Measurements from ENCODE around the gene NFATC1.
A peak's percentile ranks its signal among the peaks of the same experiment; 100 is the strongest.

The NFATC1 gene

DNA sequence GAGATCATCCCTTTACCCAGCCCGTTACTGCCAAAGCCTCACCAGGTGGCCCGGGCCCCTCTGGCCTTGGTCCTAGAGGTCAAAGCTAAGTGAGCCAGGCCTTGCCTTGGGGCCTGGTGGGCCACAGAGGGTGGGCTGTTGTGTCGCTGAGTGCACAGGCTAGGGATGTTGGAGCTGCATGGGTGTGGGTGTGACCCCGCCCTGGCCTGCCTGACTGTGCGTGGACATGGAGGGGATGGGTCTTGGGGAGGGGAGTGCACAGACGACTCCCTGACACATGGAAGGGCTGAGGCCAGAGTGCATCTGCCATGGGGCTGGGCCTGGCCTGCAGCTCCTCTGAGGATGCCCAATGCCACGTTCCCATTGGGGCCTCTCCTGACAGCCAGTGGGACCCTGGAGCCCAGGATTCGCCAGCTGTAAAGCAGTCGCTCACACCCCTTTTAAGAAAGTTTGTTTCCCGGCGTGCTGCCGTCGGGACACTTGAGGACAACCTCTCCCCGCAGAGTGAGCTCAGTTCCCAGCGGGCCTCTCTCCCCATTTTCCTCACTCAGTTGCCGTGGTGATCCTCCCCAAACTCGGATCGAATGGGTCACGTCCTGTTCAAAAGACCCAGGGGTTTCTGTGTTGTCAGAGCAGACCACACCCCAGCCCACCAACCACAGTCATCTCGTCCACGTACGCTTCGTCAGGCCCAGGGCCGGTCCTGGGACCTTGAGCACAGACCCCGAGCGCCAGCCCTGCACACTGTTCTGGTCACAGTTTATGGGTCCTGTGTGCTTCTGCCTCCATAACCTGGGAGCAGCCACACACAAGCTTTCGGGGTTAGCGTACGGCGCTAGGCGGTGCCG, 93.5 kb downstream of the NFATC1 start:
- no peaks in the 10 kb centered on the region for H3K9me3 ChIP-seq (ENCODE audit: control insufficient read depth, low read length)
- peaks cover 50% of the 10 kb centered on the region for H3K36me3 ChIP-seq (ENCODE audit: control insufficient read depth, insufficient read depth, low read length)
- H3K27ac ChIP-seq (ENCODE audit: low read depth, low read length, severe bottlenecking) = no peak overlapping the region
- no peak overlapping the region for H3K4me3 ChIP-seq (ENCODE audit: extremely low read depth, insufficient read depth, low read length, poor library complexity, severe bottlenecking)
- H3K4me1 ChIP-seq (ENCODE audit: control insufficient read depth, insufficient read depth, low read length, poor library complexity, severe bottlenecking) = peaks cover 20% of the 10 kb centered on the region
- WGBS, 2 experiments (ENCODE audit: insufficient coverage in 2 of 2) = 94 to 96% methylated on average over 30 to 32 of the region's 32 CpGs

DNA sequence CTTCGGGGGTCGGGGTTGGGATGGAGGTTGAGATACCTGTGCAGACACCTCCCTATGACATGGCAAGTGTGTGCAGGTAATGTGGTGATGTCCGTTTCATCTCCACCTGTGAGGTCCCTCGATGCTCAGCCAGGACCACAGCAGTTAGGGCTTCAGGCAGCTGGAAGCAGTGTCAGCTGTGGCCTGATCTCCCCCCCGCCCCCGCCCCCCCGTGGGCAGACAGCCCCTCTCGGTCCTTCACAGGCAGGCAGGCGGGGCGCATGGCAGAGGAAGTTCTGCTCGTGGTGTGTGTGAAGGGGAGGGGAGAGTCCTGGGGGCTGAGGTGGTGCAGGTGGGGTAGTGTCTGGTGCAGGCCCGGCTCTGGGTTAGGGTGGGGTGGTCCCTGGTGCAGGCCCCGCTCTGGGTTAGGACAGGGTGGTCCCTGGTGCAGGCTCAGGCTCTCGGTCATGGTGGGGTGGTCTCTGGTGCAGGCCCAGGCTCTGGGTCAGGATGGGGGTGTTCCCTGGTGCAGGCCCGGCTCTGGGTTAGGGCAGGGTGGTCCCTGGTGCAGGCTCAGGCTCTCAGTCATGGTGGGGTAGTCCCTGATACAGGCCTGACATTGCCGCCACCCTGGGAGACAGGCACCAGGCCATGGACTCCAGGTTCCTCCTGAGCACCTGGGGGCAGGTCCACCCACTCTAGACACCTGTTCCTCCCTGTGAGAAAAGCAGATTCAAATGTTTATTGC, 94.3 kb downstream of the NFATC1 start:
- Histone ChIP-seq H3K4me1 (ENCODE audit: control insufficient read depth, insufficient read depth, low read length, poor library complexity, severe bottlenecking) (peaks cover 12% of the 10 kb centered on the region), H3K4me3 (ENCODE audit: extremely low read depth, insufficient read depth, low read length, poor library complexity, severe bottlenecking) (no peak overlapping the region), H3K36me3 (ENCODE audit: control insufficient read depth, insufficient read depth, low read length) (peaks cover 55% of the 10 kb centered on the region), H3K27ac (ENCODE audit: low read depth, low read length, severe bottlenecking) (no peak overlapping the region), H3K9me3 (ENCODE audit: control insufficient read depth, low read length) (no peaks in the 10 kb centered on the region)
- WGBS, 2 experiments (ENCODE audit: insufficient coverage in 2 of 2) = 94 to 100% methylated on average over 11 of the region's 16 CpGs

DNA sequence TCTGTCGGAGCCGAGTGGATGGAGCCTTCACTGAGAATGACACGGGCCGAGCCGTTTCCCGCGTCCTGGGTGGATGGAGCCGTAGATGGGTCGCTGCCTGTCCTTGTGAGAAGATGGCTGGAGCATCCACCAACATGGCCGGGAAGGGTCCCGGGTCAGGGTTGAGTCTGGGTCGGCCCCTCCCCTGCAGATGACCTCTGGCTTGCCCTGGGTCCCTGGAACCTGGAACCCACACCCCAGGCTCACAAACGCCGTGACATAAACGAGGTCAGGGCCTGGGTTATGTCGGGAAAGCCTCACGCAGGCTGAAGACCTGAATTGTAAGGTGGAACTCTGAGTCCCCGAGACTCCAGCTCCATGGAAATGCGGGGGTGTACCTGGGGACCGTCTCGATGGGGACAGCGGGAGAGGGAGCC, 94.9 kb downstream of the NFATC1 start:
- 95 to 96% methylated on average over 21 to 22 of the region's 22 CpGs for WGBS, 2 experiments (ENCODE audit: insufficient coverage in 2 of 2)
- Histone ChIP-seq H3K27ac (ENCODE audit: low read depth, low read length, severe bottlenecking) (no peak overlapping the region), H3K9me3 (ENCODE audit: control insufficient read depth, low read length) (no peaks in the 10 kb centered on the region), H3K36me3 (ENCODE audit: control insufficient read depth, insufficient read depth, low read length) (peaks cover 57% of the 10 kb centered on the region), H3K4me1 (ENCODE audit: control insufficient read depth, insufficient read depth, low read length, poor library complexity, severe bottlenecking) (peaks cover 8% of the 10 kb centered on the region), H3K4me3 (ENCODE audit: extremely low read depth, insufficient read depth, low read length, poor library complexity, severe bottlenecking) (no peak overlapping the region)

DNA sequence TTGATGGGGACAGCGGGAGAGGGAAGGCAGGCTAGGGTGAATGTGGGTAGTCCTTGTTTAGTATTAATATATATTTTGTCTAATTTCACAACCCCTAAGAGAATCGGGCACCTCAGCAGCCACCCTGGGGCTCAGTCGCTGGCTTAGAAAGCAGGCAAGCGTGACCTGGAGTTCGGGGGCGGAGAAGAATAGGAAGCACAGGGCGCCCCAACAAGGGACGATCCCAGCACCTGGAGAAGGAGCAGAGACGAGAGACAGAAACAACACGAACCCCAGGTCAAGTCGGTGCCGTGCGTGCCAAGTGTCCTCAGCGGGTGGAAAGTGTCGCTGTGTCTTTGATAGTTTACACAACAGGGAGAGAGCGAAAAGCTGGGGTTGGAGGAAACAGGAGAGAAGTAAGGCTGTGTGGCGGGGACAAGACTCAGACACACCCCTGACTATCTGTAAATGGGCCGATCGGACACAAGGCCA, 95.4 kb downstream of the NFATC1 start:
- no peak overlapping the region for H3K4me3 ChIP-seq (ENCODE audit: extremely low read depth, insufficient read depth, low read length, poor library complexity, severe bottlenecking)
- no peaks in the 10 kb centered on the region for H3K9me3 ChIP-seq (ENCODE audit: control insufficient read depth, low read length)
- H3K27ac ChIP-seq (ENCODE audit: low read depth, low read length, severe bottlenecking) = no peak overlapping the region
- H3K36me3 ChIP-seq (ENCODE audit: control insufficient read depth, insufficient read depth, low read length) = peaks cover 62% of the 10 kb centered on the region
- WGBS, 2 experiments (ENCODE audit: insufficient coverage in 2 of 2) = 95 to 97% methylated on average over 16 to 18 of the region's 19 CpGs
- peaks cover 4% of the 10 kb centered on the region for H3K4me1 ChIP-seq (ENCODE audit: control insufficient read depth, insufficient read depth, low read length, poor library complexity, severe bottlenecking)

DNA sequence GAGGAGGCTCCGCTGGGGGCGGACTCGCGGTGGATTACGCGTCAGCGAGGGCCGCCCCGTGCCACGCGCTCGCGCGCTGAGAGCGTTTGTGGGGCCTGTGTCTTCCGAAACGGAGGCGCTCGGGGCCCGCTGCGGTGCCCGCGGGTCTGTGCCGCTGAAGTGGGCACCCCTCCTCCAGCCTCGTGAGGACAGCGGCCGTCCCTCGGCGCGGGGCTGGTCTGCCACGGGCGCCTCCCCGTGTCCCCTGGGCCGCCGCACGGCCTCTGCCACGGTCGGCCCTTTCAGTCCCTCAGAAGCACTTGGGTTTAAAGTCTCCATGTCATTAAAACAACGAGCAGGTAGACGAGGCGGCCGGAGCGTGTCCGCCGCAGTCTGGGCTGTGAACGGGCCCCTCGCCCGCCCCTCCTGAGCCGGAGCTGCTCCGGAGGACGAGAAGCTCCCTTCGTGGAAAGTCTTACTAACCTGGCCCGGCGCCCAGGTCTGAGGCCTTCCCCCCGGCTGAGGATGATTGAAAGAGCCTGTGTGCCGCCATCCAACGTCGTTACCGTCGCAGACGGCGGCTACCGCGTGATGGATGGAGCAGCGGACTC, 97.6 kb downstream of the NFATC1 start:
- Histone ChIP-seq H3K4me1 (ENCODE audit: control insufficient read depth, insufficient read depth, low read length, poor library complexity, severe bottlenecking) (peaks cover 14% of the 10 kb centered on the region), H3K9me3 (ENCODE audit: control insufficient read depth, low read length) (peaks cover 1% of the 10 kb centered on the region), H3K36me3 (ENCODE audit: control insufficient read depth, insufficient read depth, low read length) (peaks cover 59% of the 10 kb centered on the region), H3K27ac (ENCODE audit: low read depth, low read length, severe bottlenecking) (no peak overlapping the region), H3K4me3 (ENCODE audit: extremely low read depth, insufficient read depth, low read length, poor library complexity, severe bottlenecking) (no peak overlapping the region)
- 97 to 98% methylated on average over 62 to 65 of the region's 65 CpGs for WGBS, 2 experiments (ENCODE audit: insufficient coverage in 2 of 2)

DNA sequence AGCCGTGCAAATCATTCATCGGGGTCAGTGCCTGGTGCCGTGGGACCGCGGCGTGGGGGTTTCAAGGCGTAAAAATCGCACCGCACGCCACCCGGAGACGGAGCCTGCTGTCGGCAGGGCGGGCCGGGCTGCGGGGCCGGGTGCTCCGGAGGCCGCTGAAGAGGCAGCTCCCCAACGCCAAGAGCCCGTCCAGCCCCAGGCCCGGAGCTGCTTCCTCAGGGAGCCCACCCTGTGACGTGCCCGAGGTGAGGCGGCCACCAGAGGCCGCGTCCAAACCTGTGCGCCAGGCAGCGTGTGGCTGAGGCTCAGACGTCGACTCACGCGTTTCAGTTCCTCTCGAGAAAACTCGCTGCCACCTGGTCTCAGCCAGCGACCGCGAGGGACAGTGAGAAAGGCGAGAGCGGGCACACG, 98.1 kb downstream of the NFATC1 start:
- H3K4me1 ChIP-seq (ENCODE audit: control insufficient read depth, insufficient read depth, low read length, poor library complexity, severe bottlenecking) = peaks cover 14% of the 10 kb centered on the region
- 97% methylated on average over 34 to 41 of the region's 41 CpGs for WGBS, 2 experiments (ENCODE audit: insufficient coverage in 2 of 2)
- no peak overlapping the region for H3K27ac ChIP-seq (ENCODE audit: low read depth, low read length, severe bottlenecking)
- no peak overlapping the region for H3K4me3 ChIP-seq (ENCODE audit: extremely low read depth, insufficient read depth, low read length, poor library complexity, severe bottlenecking)
- peaks cover 64% of the 10 kb centered on the region for H3K36me3 ChIP-seq (ENCODE audit: control insufficient read depth, insufficient read depth, low read length)
- H3K9me3 ChIP-seq (ENCODE audit: control insufficient read depth, low read length) = peaks cover 6% of the 10 kb centered on the region

DNA sequence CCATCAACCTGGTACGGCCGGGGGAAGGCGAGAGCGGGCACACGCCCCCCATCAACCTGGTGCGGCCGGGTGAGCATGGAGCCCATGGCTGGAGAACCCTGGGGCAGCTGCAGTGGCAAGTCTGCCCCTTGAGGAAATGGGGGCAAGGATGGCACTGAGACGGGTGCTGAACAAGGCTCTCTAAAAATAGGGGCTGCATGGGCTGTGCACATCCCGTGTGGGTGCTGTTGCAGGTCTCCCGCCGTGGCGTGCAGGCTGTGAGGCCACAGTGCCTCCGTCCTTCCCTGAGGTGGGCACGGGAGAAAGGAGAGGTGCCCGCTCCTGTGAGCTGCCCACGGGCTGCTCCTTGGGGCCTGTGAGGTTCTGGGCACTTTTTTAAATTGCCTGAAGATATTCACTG, 99.2 kb downstream of the NFATC1 start:
- H3K27ac ChIP-seq (ENCODE audit: low read depth, low read length, severe bottlenecking) = no peak overlapping the region
- WGBS, 2 experiments (ENCODE audit: insufficient coverage in 2 of 2) = 97 to 99% methylated on average over 13 to 16 of the region's 16 CpGs
- no peak overlapping the region for H3K4me3 ChIP-seq (ENCODE audit: extremely low read depth, insufficient read depth, low read length, poor library complexity, severe bottlenecking)
- H3K4me1 ChIP-seq (ENCODE audit: control insufficient read depth, insufficient read depth, low read length, poor library complexity, severe bottlenecking) = peaks cover 14% of the 10 kb centered on the region
- H3K9me3 ChIP-seq (ENCODE audit: control insufficient read depth, low read length) = peaks cover 16% of the 10 kb centered on the region
- peaks cover 60% of the 10 kb centered on the region for H3K36me3 ChIP-seq (ENCODE audit: control insufficient read depth, insufficient read depth, low read length)

DNA sequence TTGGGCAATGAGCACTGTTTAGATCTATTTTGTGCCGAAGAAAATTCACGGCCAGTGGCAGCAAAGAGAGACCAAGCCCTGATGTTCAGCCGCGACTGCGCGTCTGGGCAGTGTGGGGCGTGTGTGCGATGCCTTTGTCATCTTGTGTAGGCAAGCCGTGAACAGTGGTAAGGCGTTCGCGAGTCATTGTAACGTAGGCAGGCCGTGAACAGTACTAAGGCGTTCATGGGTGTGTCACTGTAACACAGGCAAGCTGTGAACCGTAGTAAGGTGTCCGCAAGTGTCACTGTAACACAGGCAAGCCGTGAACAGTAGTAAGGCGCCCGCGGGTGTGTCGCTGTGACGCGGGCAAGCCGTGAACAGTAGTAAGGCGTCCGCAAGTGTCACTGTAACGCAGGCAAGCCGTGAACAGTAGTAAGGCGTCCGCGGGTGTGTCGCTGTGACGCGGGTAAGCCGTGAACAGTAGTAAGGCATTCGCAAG, 99.9 kb downstream of the NFATC1 start:
- peaks cover 58% of the 10 kb centered on the region for H3K36me3 ChIP-seq (ENCODE audit: control insufficient read depth, insufficient read depth, low read length)
- H3K9me3 ChIP-seq (ENCODE audit: control insufficient read depth, low read length) = peaks cover 20% of the 10 kb centered on the region
- peaks cover 14% of the 10 kb centered on the region for H3K4me1 ChIP-seq (ENCODE audit: control insufficient read depth, insufficient read depth, low read length, poor library complexity, severe bottlenecking)
- WGBS, 2 experiments (ENCODE audit: insufficient coverage in 2 of 2) = 96 to 98% methylated on average over 36 to 37 of the region's 37 CpGs
- no peak overlapping the region for H3K27ac ChIP-seq (ENCODE audit: low read depth, low read length, severe bottlenecking)
- H3K4me3 ChIP-seq (ENCODE audit: extremely low read depth, insufficient read depth, low read length, poor library complexity, severe bottlenecking) = no peak overlapping the region

DNA sequence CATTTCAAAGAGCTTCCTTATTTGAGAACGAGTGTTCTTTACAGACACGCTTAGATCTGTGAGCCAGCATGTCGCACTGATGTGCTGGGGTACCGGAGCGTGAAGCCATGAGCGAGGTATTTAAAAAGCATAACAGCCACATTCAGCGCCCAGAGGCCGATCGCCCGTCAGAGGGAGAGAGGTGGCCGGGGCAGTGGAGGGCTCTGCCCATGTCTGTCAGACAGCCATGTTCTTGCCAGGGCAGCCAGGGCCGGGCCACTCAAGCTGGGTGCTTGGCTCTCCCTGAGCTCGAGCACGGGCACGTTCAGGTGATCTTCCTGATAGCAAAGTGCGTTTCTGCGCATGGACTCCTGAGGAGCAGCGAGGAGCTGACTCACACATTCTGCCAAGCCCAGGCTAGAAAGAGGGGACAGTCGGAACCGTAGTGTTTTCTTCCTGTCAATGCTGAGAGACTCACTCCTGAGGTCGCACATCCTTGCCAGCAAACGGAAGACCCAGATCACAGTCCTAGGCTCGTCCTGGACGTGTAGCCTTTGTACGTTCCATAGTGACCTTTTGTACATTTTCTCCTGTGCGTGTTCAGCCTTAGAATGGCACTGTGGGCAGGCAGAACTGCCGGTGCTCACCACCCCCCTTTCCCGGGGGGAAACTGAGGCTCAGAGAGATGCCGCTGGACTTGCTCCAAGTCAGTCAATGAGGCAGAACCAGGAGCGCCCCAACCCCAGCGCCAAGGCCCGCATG, 100.7 kb downstream of the NFATC1 start:
- H3K27ac ChIP-seq (ENCODE audit: low read depth, low read length, severe bottlenecking) = peak overlapping the region; percentile 82
- peaks cover 51% of the 10 kb centered on the region for H3K36me3 ChIP-seq (ENCODE audit: control insufficient read depth, insufficient read depth, low read length)
- no peak overlapping the region for H3K4me3 ChIP-seq (ENCODE audit: extremely low read depth, insufficient read depth, low read length, poor library complexity, severe bottlenecking)
- peaks cover 20% of the 10 kb centered on the region for H3K9me3 ChIP-seq (ENCODE audit: control insufficient read depth, low read length)
- H3K4me1 ChIP-seq (ENCODE audit: control insufficient read depth, insufficient read depth, low read length, poor library complexity, severe bottlenecking) = peaks cover 14% of the 10 kb centered on the region
- 95 to 96% methylated on average over 29 of the region's 32 CpGs for WGBS, 2 experiments (ENCODE audit: insufficient coverage in 2 of 2)

DNA sequence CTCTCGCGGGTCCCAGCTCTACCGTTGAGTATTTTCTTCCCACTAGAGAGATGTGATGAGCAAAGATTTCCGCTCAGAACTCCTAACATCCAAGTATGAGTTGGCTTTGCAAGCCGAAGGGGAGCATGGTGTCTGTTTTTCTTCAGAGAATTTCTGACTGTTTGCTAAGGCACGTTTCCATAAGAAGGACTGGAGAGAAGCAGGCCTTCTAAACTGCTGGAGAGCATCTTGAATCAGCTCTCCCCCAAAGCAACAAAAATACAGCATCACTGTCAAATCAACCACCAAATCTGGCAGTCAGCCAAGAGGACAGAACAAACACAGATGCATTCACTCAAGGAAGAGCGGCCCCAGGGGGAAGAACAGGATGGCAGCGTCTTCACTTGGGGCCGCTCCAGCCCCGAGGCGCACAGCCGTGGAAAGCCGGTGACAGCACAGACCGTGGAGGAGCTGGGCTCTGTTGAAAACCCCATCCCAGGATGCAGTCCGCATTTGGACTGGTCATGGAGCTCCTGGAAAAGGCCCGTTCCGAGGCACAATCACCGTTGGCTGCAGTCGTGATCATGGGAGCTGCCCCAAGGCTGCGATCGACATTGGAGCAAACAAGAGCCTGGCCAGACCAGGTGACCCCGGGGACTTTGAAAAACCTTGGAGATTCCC, 101.4 kb downstream of the NFATC1 start:
- Histone ChIP-seq H3K27ac (ENCODE audit: low read depth, low read length, severe bottlenecking) (peak overlapping the region; percentile 82), H3K36me3 (ENCODE audit: control insufficient read depth, insufficient read depth, low read length) (peaks cover 44% of the 10 kb centered on the region), H3K9me3 (ENCODE audit: control insufficient read depth, low read length) (peaks cover 20% of the 10 kb centered on the region), H3K4me1 (ENCODE audit: control insufficient read depth, insufficient read depth, low read length, poor library complexity, severe bottlenecking) (peaks cover 14% of the 10 kb centered on the region), H3K4me3 (ENCODE audit: extremely low read depth, insufficient read depth, low read length, poor library complexity, severe bottlenecking) (no peak overlapping the region)
- WGBS, 2 experiments (ENCODE audit: insufficient coverage in 2 of 2) = 95 to 96% methylated on average over 19 of the region's 22 CpGs
